Measurements from ENCODE around the gene FADS6.

The FADS6 gene

GRCh38 chr17:74921769-74922168 is 28.3 kb upstream of the FADS6 start:
- TF ChIP-seq CTCF (conservative IDR thresholded peaks at IDR 0.05; ENCODE audit: low read length) (no peak), EZH2phosphoT487 (IDR thresholded peaks at IDR 0.05; ENCODE audit: borderline replicate concordance) (no peak)
- Histone ChIP-seq H3K27me3 (ENCODE audit: insufficient read depth, low read length, poor library complexity, severe bottlenecking) (no peaks in the 10 kb centered on the region), H3K9me3 (ENCODE audit: insufficient read depth, low read depth, low read length) (no peaks in the 10 kb centered on the region), H3K4me3 (ENCODE audit: low read length, poor library complexity, severe bottlenecking) (no peak overlapping the region), H2AFZ (ENCODE audit: low read length) (no peak overlapping the region), H3K9me2 (replicated peaks; ENCODE audit: low read depth, low read length) (no peaks in the 10 kb centered on the region), H3F3A (ENCODE audit: low read depth) (no peaks in the 10 kb centered on the region), H3K79me2 (ENCODE audit: insufficient read depth, low read length) (no peaks in the 10 kb centered on the region), H3K4me2 (ENCODE audit: low read depth, low read length, poor library complexity, severe bottlenecking) (no peak overlapping the region), H4K20me1 (ENCODE audit: insufficient read depth, low read length, poor library complexity, severe bottlenecking) (no peaks in the 10 kb centered on the region), H3K36me3 (ENCODE audit: insufficient read depth, low read length) (no peaks in the 10 kb centered on the region), H3K4me1 (ENCODE audit: insufficient read depth, low read length, poor library complexity, severe bottlenecking) (no peaks in the 10 kb centered on the region), H3K9ac (ENCODE audit: low read depth, low read length, poor library complexity, severe bottlenecking) (no peak overlapping the region)

- no peak for TF ChIP-seq EZH2phosphoT487 (IDR thresholded peaks at IDR 0.05; ENCODE audit: borderline replicate concordance)
- TF ChIP-seq CTCF (conservative IDR thresholded peaks at IDR 0.05; ENCODE audit: low read length): no peak
- no peaks in the 10 kb centered on the region for H4K20me1 ChIP-seq (ENCODE audit: insufficient read depth, low read length, poor library complexity, severe bottlenecking)
- H3K27me3 ChIP-seq (ENCODE audit: insufficient read depth, low read length, poor library complexity, severe bottlenecking): no peaks in the 10 kb centered on the region
- H3K79me2 ChIP-seq (ENCODE audit: insufficient read depth, low read length): no peaks in the 10 kb centered on the region
- no peaks in the 10 kb centered on the region for H3K9me3 ChIP-seq (ENCODE audit: insufficient read depth, low read depth, low read length)
- H3K4me1 ChIP-seq (ENCODE audit: insufficient read depth, low read length, poor library complexity, severe bottlenecking): no peaks in the 10 kb centered on the region
- H3K9ac ChIP-seq (ENCODE audit: low read depth, low read length, poor library complexity, severe bottlenecking): no peak overlapping the region
- no peak overlapping the region for H3K4me2 ChIP-seq (ENCODE audit: low read depth, low read length, poor library complexity, severe bottlenecking)
- no peak overlapping the region for H3K4me3 ChIP-seq (ENCODE audit: low read length, poor library complexity, severe bottlenecking)
- no peaks in the 10 kb centered on the region for H3K9me2 ChIP-seq (replicated peaks; ENCODE audit: low read depth, low read length)
- no peaks in the 10 kb centered on the region for H3F3A ChIP-seq (ENCODE audit: low read depth)
- no peak overlapping the region for H2AFZ ChIP-seq (ENCODE audit: low read length)
- no peaks in the 10 kb centered on the region for H3K36me3 ChIP-seq (ENCODE audit: insufficient read depth, low read length)
These were observed 27.7 kb upstream of the FADS6 start for GRCh38 chr17:74921026-74921681.

- Histone ChIP-seq H3F3A (ENCODE audit: low read depth) (no peaks in the 10 kb centered on the region), H3K9ac (ENCODE audit: low read depth, low read length, poor library complexity, severe bottlenecking) (no peak overlapping the region), H3K4me1 (ENCODE audit: insufficient read depth, low read length, poor library complexity, severe bottlenecking) (no peaks in the 10 kb centered on the region), H3K9me2 (replicated peaks; ENCODE audit: low read depth, low read length) (no peaks in the 10 kb centered on the region), H3K4me2 (ENCODE audit: low read depth, low read length, poor library complexity, severe bottlenecking) (no peak overlapping the region), H3K79me2 (ENCODE audit: insufficient read depth, low read length) (no peaks in the 10 kb centered on the region), H2AFZ (ENCODE audit: low read length) (no peak overlapping the region), H3K9me3 (ENCODE audit: insufficient read depth, low read depth, low read length) (no peaks in the 10 kb centered on the region), H3K36me3 (ENCODE audit: insufficient read depth, low read length) (no peaks in the 10 kb centered on the region), H3K27me3 (ENCODE audit: insufficient read depth, low read length, poor library complexity, severe bottlenecking) (no peaks in the 10 kb centered on the region), H3K4me3 (ENCODE audit: low read length, poor library complexity, severe bottlenecking) (no peak overlapping the region), H4K20me1 (ENCODE audit: insufficient read depth, low read length, poor library complexity, severe bottlenecking) (no peaks in the 10 kb centered on the region)
- no peak for TF ChIP-seq CTCF (conservative IDR thresholded peaks at IDR 0.05; ENCODE audit: low read length)
- no peak for TF ChIP-seq EZH2phosphoT487 (IDR thresholded peaks at IDR 0.05; ENCODE audit: borderline replicate concordance)
These were observed 27.2 kb upstream of the FADS6 start for GRCh38 chr17:74920642-74921025.

Measured in Loucy (cell line).